K562 (cell line): ENCODE results near the gene SHISAL2A. TPM values are rescaled to one million over a fixed set of nuclear protein-coding genes. Genes with fewer than 3 reads are reported as not detected.
A peak's percentile ranks its signal among the peaks of the same experiment; 100 is the strongest.

Experiments
- C11orf30 ChIP-seq: fragments of 450-650 bp; IDR thresholded peaks from 2 replicates; pipeline ENCODE4 v1.6.1; 2016; ENCODE audit warnings: low read depth, mild to moderate bottlenecking
- FOSL1 ChIP-seq: fragments of 200-800 bp; sonication (Bioruptor generic); conservative IDR thresholded peaks from 2 replicates; pipeline ENCODE4 v1.6.1; 2016; ENCODE audit warnings: missing genetic modification characterization, missing compliant biosample characterization
- FOXM1 ChIP-seq, 2 experiments: fragments of 450-650 bp in 1 of 2; sonication (generic) in 1 of 2; formaldehyde crosslinking in 1 of 2; IDR thresholded peaks; 2 replicates each; pipeline versions ENCODE4 v1.6.1 to v1.9.0; 2017 to 2022; ENCODE audit warnings: low read depth in 2 of 2, mild to moderate bottlenecking in 2 of 2, missing genetic modification reagents in 1 of 2, moderate library complexity in 1 of 2
- KDM4B ChIP-seq, 2 experiments: fragments of 450-650 bp in 1 of 2; sonication (generic) in 1 of 2; IDR thresholded peaks; 2 replicates each; pipeline ENCODE4 v1.6.1; 2016 to 2017; ENCODE audit warnings: borderline replicate concordance in 2 of 2, antibody characterized with exemption in 1 of 2, low read depth in 1 of 2, mild to moderate bottlenecking in 1 of 2
- MAFK ChIP-seq: IDR thresholded peaks from 2 replicates; pipeline ENCODE4 v1.6.1; 2011; ENCODE audit warnings: low read length, improper control_type of control experiment
- NRF1 ChIP-seq, 2 experiments: fragments of 450-650 bp; IDR thresholded peaks in 1 of 2; conservative IDR thresholded peaks in 1 of 2; 2 replicates each; pipeline ENCODE4 v1.6.1; 2014; ENCODE audit warnings: mild to moderate bottlenecking in 2 of 2
- PHB2 ChIP-seq: fragments of 450-650 bp; IDR thresholded peaks from 2 replicates; pipeline ENCODE4 v1.6.1; 2017; ENCODE audit warnings: low read depth
- ZBTB33 ChIP-seq: sonication (generic); formaldehyde crosslinking; IDR thresholded peaks from 2 replicates; pipeline ENCODE4 v1.8.1; 2023; ENCODE audit warnings: mild to moderate bottlenecking, missing genetic modification reagents
- ZFX ChIP-seq: sonication (generic); formaldehyde crosslinking; IDR thresholded peaks from 2 replicates; pipeline ENCODE4 v1.8.0; 2022; ENCODE audit warnings: mild to moderate bottlenecking, missing genetic modification reagents, moderate library complexity
- ZNF583 ChIP-seq: fragments of 250-450 bp; sonication (Bioruptor Pico); IDR thresholded peaks from 2 replicates; pipeline ENCODE4 v1.4.0; 2020
- ZNF76 ChIP-seq: fragments of 250-450 bp; sonication (Bioruptor Pico); IDR thresholded peaks from 2 replicates; pipeline ENCODE4 v1.4.0; 2020; ENCODE audit warnings: mild to moderate bottlenecking, moderate library complexity, borderline replicate concordance
- polyA plus RNA-seq, 8 experiments: library from polyadenylated mRNA; depleted of rRNA in 4 of 8; stranded (reverse) in 5 of 8; unstranded in 3 of 8; fragments of >200 nt; fragmentation: Nextera tagmentation in 2 of 8; fragmentation: Illumina TruSeq in 1 of 8; extraction: Ambion mirVana in 2 of 8; extraction: Trizol in 1 of 8; gene quantifications; 2 replicates each; pipeline versions ENCODE4 v1.2.1 to v1.2.3, GENCODE V29; 2011 to 2014; ENCODE audit warnings: inconsistent platforms in 1 of 8, missing spikeins in 1 of 8
- total RNA-seq, 7 experiments: library from RNA; depleted of rRNA in 6 of 7; stranded (reverse); fragments of >200 nt in 6 of 7; fragmentation: Illumina TruSeq in 2 of 7; extraction: Trizol in 2 of 7; gene quantifications; 2 replicates each; pipeline versions ENCODE4 v1.2.1 to v1.2.3, GENCODE V29; 2011 to 2021; ENCODE audit warnings: low replicate concordance in 1 of 7
- TF ChIP-seq, protein P1 (sequence below), 2 experiments: fragments of 450-650 bp in 1 of 2; sonication (generic) in 1 of 2; formaldehyde crosslinking; conservative IDR thresholded peaks; 2 replicates each; pipeline versions ENCODE4 v1.4.0 to v1.8.1; 2020 to 2022; ENCODE audit warnings: mild to moderate bottlenecking in 1 of 2, missing genetic modification reagents in 1 of 2
- TF ChIP-seq, protein P2 (sequence below): fragments of 450-650 bp; IDR thresholded peaks from 2 replicates; pipeline ENCODE4 v1.6.1; 2016; ENCODE audit warnings: low read depth

SHISAL2A gene
- total and polyA plus RNA-seq, 9 of the 15 experiments (the other 6 are each of a cell fraction or from before 2014, with no cell fraction given) = 0.11 TPM; not detected in 8

DNA sequence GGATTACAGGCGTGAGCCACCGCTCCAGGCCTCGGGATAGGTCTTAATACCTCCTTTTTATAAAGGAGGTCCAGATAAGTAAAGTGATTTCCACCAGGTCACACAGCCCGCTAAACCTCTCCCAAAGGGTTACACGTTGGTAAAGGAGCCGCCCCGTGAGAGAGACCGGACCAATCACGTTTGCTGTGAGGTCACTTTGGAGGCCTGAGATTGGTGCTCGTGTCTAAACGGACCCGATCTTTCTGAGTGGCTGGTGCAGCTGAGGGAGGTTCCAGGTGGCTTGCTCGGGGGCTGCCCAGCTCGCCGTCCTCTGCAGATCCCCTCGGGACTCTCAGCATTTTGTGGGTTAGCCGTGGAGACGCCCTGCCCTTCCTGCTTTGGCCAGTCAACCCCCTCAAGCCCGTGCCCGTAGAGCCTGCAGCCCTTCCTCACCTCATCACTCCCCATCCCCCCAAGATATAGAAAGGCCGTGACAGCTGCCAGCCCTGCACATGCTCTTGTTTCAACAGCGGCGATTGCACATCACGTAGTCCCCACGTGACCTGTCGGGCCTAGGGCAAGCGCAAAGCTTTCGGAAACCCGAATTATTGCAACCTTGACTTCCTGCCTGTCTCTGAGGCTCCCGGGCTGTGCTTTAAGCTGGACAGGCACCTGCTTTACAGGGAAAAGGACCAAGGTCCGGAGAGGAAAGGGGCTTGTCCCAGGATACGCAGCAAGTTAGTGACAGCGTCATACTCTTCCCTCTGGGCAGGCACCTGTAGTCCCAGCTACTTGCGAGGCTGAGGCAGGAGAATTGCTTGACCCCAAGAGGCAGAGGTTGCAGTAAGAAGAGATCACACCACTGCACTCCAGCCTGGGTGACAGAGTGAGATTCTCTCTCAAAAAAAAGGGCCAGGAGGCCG, 70.2 kb downstream of the SHISAL2A start (continued):
- TF ChIP-seq, protein P1, sequence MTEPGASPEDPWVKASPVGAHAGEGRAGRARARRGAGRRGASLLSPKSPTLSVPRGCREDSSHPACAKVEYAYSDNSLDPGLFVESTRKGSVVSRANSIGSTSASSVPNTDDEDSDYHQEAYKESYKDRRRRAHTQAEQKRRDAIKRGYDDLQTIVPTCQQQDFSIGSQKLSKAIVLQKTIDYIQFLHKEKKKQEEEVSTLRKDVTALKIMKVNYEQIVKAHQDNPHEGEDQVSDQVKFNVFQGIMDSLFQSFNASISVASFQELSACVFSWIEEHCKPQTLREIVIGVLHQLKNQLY (CRISPR knock-in tag; conservative IDR thresholded peaks at IDR 0.05) = no peak
- TF ChIP-seq NRF1 (conservative IDR thresholded peaks at IDR 0.05 in 1 of 2, IDR thresholded peaks at IDR 0.05 in 1 of 2) = peak; percentile 88 to 90
- no peak for TF ChIP-seq ZNF583 (CRISPR knock-in tag)
- TF ChIP-seq KDM4B (IDR thresholded peaks at IDR 0.05; ENCODE audit: borderline replicate concordance in 2 of 2, low read depth in 1 of 2) = peak in 1 of 2 experiments; percentile 16; a peak in 1 of 4 replicates
- TF ChIP-seq MAFK = no peak
- 0 out of 2 replicates have a peak, but pooled peaks have one; percentile 26 for TF ChIP-seq C11orf30
- no peak for TF ChIP-seq ZNF76 (CRISPR knock-in tag)
- TF ChIP-seq PHB2 = no peak
- TF ChIP-seq ZBTB33 = peak; percentile 79
- TF ChIP-seq, protein P2, sequence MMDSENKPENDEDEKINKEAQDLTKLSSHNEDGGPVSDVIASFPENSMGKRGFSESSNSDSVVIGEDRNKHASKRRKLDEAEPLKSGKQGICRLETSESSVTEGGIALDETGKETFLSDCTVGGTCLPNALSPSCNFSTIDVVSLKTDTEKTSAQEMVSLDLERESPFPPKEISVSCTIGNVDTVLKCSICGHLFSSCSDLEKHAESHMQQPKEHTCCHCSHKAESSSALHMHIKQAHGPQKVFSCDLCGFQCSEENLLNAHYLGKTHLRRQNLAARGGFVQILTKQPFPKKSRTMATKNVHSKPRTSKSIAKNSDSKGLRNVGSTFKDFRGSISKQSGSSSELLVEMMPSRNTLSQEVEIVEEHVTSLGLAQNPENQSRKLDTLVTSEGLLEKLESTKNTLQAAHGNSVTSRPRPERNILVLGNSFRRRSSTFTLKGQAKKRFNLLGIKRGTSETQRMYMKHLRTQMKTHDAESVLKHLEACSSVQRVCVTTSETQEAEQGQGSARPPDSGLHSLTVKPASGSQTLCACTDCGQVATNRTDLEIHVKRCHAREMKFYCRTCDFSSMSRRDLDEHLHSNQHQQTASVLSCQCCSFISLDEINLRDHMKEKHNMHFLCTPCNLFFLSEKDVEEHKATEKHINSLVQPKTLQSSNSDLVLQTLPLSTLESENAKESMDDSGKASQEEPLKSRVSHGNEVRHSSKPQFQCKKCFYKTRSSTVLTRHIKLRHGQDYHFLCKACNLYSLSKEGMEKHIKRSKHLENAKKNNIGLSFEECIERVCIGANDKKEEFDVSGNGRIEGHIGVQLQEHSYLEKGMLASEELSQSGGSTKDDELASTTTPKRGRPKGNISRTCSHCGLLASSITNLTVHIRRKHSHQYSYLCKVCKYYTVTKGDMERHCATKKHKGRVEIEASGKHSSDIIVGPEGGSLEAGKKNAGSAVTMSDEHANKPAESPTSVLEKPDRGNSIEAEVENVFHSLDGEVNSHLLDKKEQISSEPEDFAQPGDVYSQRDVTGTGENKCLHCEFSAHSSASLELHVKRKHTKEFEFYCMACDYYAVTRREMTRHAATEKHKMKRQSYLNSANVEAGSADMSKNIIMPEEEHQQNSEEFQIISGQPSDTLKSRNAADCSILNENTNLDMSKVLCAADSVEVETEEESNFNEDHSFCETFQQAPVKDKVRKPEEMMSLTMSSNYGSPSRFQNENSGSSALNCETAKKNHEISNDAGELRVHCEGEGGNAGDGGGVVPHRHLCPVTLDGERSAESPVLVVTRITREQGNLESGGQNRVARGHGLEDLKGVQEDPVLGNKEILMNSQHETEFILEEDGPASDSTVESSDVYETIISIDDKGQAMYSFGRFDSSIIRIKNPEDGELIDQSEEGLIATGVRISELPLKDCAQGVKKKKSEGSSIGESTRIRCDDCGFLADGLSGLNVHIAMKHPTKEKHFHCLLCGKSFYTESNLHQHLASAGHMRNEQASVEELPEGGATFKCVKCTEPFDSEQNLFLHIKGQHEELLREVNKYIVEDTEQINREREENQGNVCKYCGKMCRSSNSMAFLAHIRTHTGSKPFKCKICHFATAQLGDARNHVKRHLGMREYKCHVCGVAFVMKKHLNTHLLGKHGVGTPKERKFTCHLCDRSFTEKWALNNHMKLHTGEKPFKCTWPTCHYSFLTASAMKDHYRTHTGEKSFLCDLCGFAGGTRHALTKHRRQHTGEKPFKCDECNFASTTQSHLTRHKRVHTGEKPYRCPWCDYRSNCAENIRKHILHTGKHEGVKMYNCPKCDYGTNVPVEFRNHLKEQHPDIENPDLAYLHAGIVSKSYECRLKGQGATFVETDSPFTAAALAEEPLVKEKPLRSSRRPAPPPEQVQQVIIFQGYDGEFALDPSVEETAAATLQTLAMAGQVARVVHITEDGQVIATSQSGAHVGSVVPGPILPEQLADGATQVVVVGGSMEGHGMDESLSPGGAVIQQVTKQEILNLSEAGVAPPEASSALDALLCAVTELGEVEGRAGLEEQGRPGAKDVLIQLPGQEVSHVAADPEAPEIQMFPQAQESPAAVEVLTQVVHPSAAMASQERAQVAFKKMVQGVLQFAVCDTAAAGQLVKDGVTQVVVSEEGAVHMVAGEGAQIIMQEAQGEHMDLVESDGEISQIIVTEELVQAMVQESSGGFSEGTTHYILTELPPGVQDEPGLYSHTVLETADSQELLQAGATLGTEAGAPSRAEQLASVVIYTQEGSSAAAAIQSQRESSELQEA = peak; percentile 39; the same call in 1 of the 2 replicates
- TF ChIP-seq FOXM1 (IDR thresholded peaks at IDR 0.05; ENCODE audit: low read depth) = no peak
- TF ChIP-seq FOXM1 (CRISPR knock-in tag; IDR thresholded peaks at IDR 0.05; ENCODE audit: low read depth) = peak; percentile 75; the same call in 1 of the 2 replicates
- 0 out of 2 replicates have a peak, but pooled peaks have one; percentile 17 for TF ChIP-seq FOSL1 (tag)
- TF ChIP-seq ZFX (CRISPR knock-in tag) = peak; percentile 97
